OCI-LY7 (cell line): ENCODE results near the gene PNKP. TPM values are rescaled to one million over a fixed set of nuclear protein-coding genes. Genes with fewer than 3 reads are reported as not detected.
"Not testable (repeated sequence)": the region's sequence is repeated elsewhere in the genome, so short reads cannot be mapped to it uniquely, and the experiment has no call there.

Source experiments
- BruUV-seq: library from RNA; stranded (reverse); fragments of 400-500 nt; replicated peaks from 2 replicates; lab custom pipeline; 2021; lab: Mats Ljungman, UMichigan
- CTCF ChIA-PET: fragments of 300-600 bp; sonication (Branson Sonifier 250); formaldehyde crosslinking; loops from one replicate; lab custom pipeline; 2022; ENCODE audit warnings: antibody characterized with exemption; ENCODE audit not compliant: unreplicated experiment; lab: Charles Lee
- POLR2A ChIA-PET: fragments of 300-600 bp; sonication (Branson Sonifier 250); formaldehyde crosslinking; loops from one replicate; lab custom pipeline; 2022; ENCODE audit warnings: antibody characterized with exemption; lab: Charles Lee
- DNase-seq: peaks from one replicate; pipeline ENCODE4 v3.0.0-alpha.2; 2015; ENCODE audit warnings: low spot score
- H2AFZ ChIP-seq: fragments of 200-600 bp; sonication (generic), shearing (Covaris generic); 2 replicates; pipeline ENCODE4 v1.6.1; 2014; ENCODE audit warnings: mild to moderate bottlenecking, antibody characterized with exemption, low read length, moderate library complexity
- H3K27ac ChIP-seq: fragments of 200-600 bp; sonication (generic); 2 replicates; pipeline ENCODE4 v1.5.1; 2014; ENCODE audit warnings: mixed run types, low read depth, mild to moderate bottlenecking, moderate library complexity, low read length, inconsistent platforms; ENCODE audit not compliant: poor library complexity, severe bottlenecking
- H3K36me3 ChIP-seq: fragments of 200-600 bp; sonication (generic); 2 replicates; pipeline ENCODE4 v1.6.1; 2014; ENCODE audit warnings: mild to moderate bottlenecking, antibody characterized with exemption, low read length, moderate library complexity, mixed read lengths; ENCODE audit not compliant: insufficient read depth
- H3K4me1 ChIP-seq: fragments of 200-600 bp; sonication (generic); 2 replicates; pipeline ENCODE4 v1.5.1; 2014; ENCODE audit warnings: mild to moderate bottlenecking, low read length; ENCODE audit not compliant: insufficient read depth, poor library complexity, severe bottlenecking
- H3K4me2 ChIP-seq: fragments of 200-600 bp; sonication (generic); 2 replicates; pipeline ENCODE4 v1.6.1; 2014; ENCODE audit warnings: mild to moderate bottlenecking, low read length
- H3K4me3 ChIP-seq: fragments of 200-600 bp; sonication (generic); 2 replicates; pipeline ENCODE4 v1.5.1; 2014; ENCODE audit warnings: mild to moderate bottlenecking, low read depth, low read length; ENCODE audit not compliant: poor library complexity, severe bottlenecking
- H3K79me2 ChIP-seq: fragments of 200-600 bp; sonication (generic); 2 replicates; pipeline ENCODE4 v1.6.1; 2016; ENCODE audit warnings: low read depth, mild to moderate bottlenecking, low read length, moderate library complexity, mixed read lengths; ENCODE audit not compliant: insufficient read depth
- H3K9me2 ChIP-seq: fragments of 200-600 bp; sonication (generic); 2 replicates; pipeline ENCODE4 v1.6.1; 2016; ENCODE audit warnings: mild to moderate bottlenecking, low read length, mixed read lengths; ENCODE audit not compliant: insufficient read depth
- H3K9me3 ChIP-seq: fragments of 200-600 bp; sonication (generic); 2 replicates; pipeline ENCODE4 v1.6.1; 2014; ENCODE audit warnings: mild to moderate bottlenecking, mixed run types, low read length, mixed read lengths
- H4K20me1 ChIP-seq: fragments of 200-600 bp; sonication (generic); 2 replicates; pipeline ENCODE4 v1.6.1; 2014; ENCODE audit warnings: mild to moderate bottlenecking, antibody characterized with exemption, low read length, moderate library complexity, mixed read lengths; ENCODE audit not compliant: insufficient read depth
- CTCF ChIP-seq: fragments of 200-600 bp; sonication (generic); conservative IDR thresholded peaks from 2 replicates; pipeline ENCODE4 v1.5.1; 2014; ENCODE audit warnings: mild to moderate bottlenecking, antibody characterized with exemption, low read length, moderate library complexity, mixed read lengths
- EZH2phosphoT487 ChIP-seq: fragments of 200-600 bp; sonication (generic); IDR thresholded peaks from 2 replicates; pipeline ENCODE4 v1.6.1; 2018; ENCODE audit warnings: low read depth, borderline replicate concordance, mild to moderate bottlenecking, mixed run types, antibody characterized with exemption, low read length, moderate library complexity, mixed read lengths
- intact Hi-C: fragments of 100-400 bp; cut with micrococcal nuclease; formaldehyde crosslinking; loops from one replicate; pipeline ENCODE4 v1.10.0; 2022; ENCODE audit not compliant: unreplicated experiment
- total RNA-seq, 2 experiments: library from RNA; depleted of rRNA in 1 of 2; stranded (reverse); fragments of >200 nt in 1 of 2; shearing (Covaris generic) in 1 of 2; gene quantifications; 2 replicates each; pipeline ENCODE4 v1.2.3, GENCODE V29; 2014 to 2022

PNKP gene
- total RNA-seq, 2 experiments from 2014 or later: 90.9 to 118 TPM

DNA sequence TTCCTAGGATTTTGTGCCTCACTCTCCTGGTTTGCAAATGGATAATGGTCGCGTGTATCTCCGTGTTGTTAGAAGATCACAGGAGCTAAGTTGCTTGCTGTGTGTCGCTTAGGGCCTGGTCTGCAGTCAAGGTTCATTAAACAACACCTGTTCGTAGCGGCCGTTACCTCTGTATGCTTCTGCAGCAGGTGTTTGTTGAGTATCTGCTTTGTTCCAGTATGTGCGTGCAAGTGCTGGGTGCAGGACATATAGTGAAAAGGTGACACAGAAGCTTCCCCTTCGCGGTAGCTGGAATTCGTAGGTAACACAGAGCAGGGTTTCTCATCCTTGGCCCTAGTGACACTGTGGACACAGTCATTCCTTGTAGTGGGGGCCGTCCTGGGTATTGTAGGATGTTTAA, 43.9 kb downstream of the PNKP start:
- Histone ChIP-seq H3K36me3 (peaks cover 80% of the 10 kb centered on the region), H2AFZ (0 out of 2 replicates have a peak overlapping the region, but pooled peaks have one; percentile 12), H3K9me2 (no peaks in the 10 kb centered on the region), H4K20me1 (no peaks in the 10 kb centered on the region), H3K4me2 (peak overlapping the region; percentile 83), H3K4me1 (peaks cover 56% of the 10 kb centered on the region), H3K9me3 (no peaks in the 10 kb centered on the region), H3K79me2 (peaks cover 61% of the 10 kb centered on the region), H3K4me3 (peak overlapping the region; percentile 59), H3K27ac (peak overlapping the region; percentile 94)
- POLR2A ChIA-PET: interaction anchor here (1.1 to 1.7 kb wide), 2 partner anchors 10 to 46 kb away, joined by 3 to 7 read pairs; partner anchors contain the start of gene FUZ
- TSS peak; percentile 30 for BruUV-seq
- TF ChIP-seq CTCF (no peak), EZH2phosphoT487 (no peak)
- DNase-seq: peak; percentile 96
- CTCF ChIA-PET: no interaction called here
- intact Hi-C loops: loop anchor here (2.0 kb wide), 1 partner anchor 27 kb away; the partner anchor contains the start of gene PTOV1

- Histone ChIP-seq H3K36me3 (peaks cover 49% of the 10 kb centered on the region), H3K9me2 (no peaks in the 10 kb centered on the region), H4K20me1 (no peaks in the 10 kb centered on the region), H3K4me2 (peak overlapping the region; percentile 98), H3K4me3 (peak overlapping the region; percentile 90), H2AFZ (no peak overlapping the region), H3K79me2 (peaks cover 46% of the 10 kb centered on the region), H3K27ac (peak overlapping the region; percentile 72), H3K4me1 (peaks cover 62% of the 10 kb centered on the region), H3K9me3 (no peaks in the 10 kb centered on the region)
- POLR2A ChIA-PET: interaction anchor here (0.7 to 1.7 kb wide), 3 partner anchors 19 to 399 kb away, joined by 3 to 4 read pairs (median 3); no protein-coding TSS in a partner anchor
- intact Hi-C loops: no loop called here
- BruUV-seq: TSS peak; percentile 70
- DNase-seq: no peak
- TF ChIP-seq EZH2phosphoT487 (no peak), CTCF (no peak)
- CTCF ChIA-PET: no interaction called here
Observed at GRCh38 chr19:49820125-49820524, 47.3 kb downstream of the PNKP start.

- DNase-seq, H4K20me1 ChIP-seq, intact Hi-C loops, H2AFZ ChIP-seq, CTCF ChIA-PET, BruUV-seq, H3K9me2 ChIP-seq, H3K9me3 ChIP-seq: not testable (repeated sequence)
- Histone ChIP-seq H3K4me1 (peaks cover 59% of the 10 kb centered on the region), H3K4me2 (peak overlapping the region; percentile 98), H3K4me3 (peak overlapping the region; percentile 90), H3K36me3 (peaks cover 43% of the 10 kb centered on the region), H3K79me2 (peaks cover 41% of the 10 kb centered on the region), H3K27ac (peak overlapping the region; percentile 72)
- POLR2A ChIA-PET: interaction anchor here (0.7 to 1.9 kb wide), 5 partner anchors 19 to 399 kb away, joined by 3 to 8 read pairs (median 4); partner anchors contain the start of genes PTOV1 and TSKS
Observed at GRCh38 chr19:49819452-49820115, 47.8 kb downstream of the PNKP start.
